Loucy (cell line): Measurements from ENCODE around the gene RNLS.

Experiments
- H2AFZ ChIP-seq: fragments of 200-600 bp; sonication (generic); 2 replicates; pipeline ENCODE4 v1.6.0; 2016; ENCODE audit warnings: antibody characterized with exemption, mild to moderate bottlenecking, low read length, moderate library complexity
- H3F3A ChIP-seq: fragments of 200-600 bp; 2 replicates; pipeline ENCODE4 v1.6.0; 2016; ENCODE audit warnings: antibody characterized with exemption, low read depth, mild to moderate bottlenecking
- H3K27me3 ChIP-seq: fragments of 200-600 bp; sonication (generic); 2 replicates; pipeline ENCODE4 v1.6.1; 2014; ENCODE audit warnings: low read length, mild to moderate bottlenecking; ENCODE audit not compliant: insufficient read depth, poor library complexity, severe bottlenecking
- H3K36me3 ChIP-seq: fragments of 200-600 bp; sonication (generic); 2 replicates; pipeline ENCODE4 v1.6.1; 2016; ENCODE audit warnings: low read length; ENCODE audit not compliant: insufficient read depth
- H3K4me1 ChIP-seq: fragments of 200-600 bp; sonication (generic); 2 replicates; pipeline ENCODE4 v1.5.1; 2014; ENCODE audit warnings: low read length, mild to moderate bottlenecking; ENCODE audit not compliant: insufficient read depth, poor library complexity, severe bottlenecking
- H3K4me2 ChIP-seq: fragments of 200-600 bp; sonication (generic); 2 replicates; pipeline ENCODE4 v1.6.0; 2014; ENCODE audit warnings: antibody characterized with exemption, low read length, low read depth, mild to moderate bottlenecking; ENCODE audit not compliant: poor library complexity, severe bottlenecking
- H3K4me3 ChIP-seq: fragments of 200-600 bp; sonication (generic); 2 replicates; pipeline ENCODE4 v1.5.1; 2014; ENCODE audit warnings: low read length, mild to moderate bottlenecking, mixed read lengths; ENCODE audit not compliant: poor library complexity, severe bottlenecking
- H3K79me2 ChIP-seq: fragments of 200-600 bp; sonication (generic); 2 replicates; pipeline ENCODE4 v1.6.1; 2014; ENCODE audit warnings: low read length; ENCODE audit not compliant: insufficient read depth
- H3K9ac ChIP-seq: fragments of 200-600 bp; sonication (generic); 2 replicates; pipeline ENCODE4 v1.6.0; 2014; ENCODE audit warnings: mild to moderate bottlenecking, low read depth, low read length, moderate library complexity; ENCODE audit not compliant: poor library complexity, severe bottlenecking
- H3K9me2 ChIP-seq: fragments of 200-600 bp; sonication (generic); replicated peaks from 2 replicates; pipeline ENCODE4 v1.6.1; 2016; ENCODE audit warnings: low read depth, low read length, mixed read lengths
- H3K9me3 ChIP-seq: fragments of 200-600 bp; sonication (generic); 2 replicates; pipeline ENCODE4 v1.6.1; 2014; ENCODE audit warnings: mild to moderate bottlenecking, antibody characterized with exemption, low read length, low read depth; ENCODE audit not compliant: insufficient read depth
- H4K20me1 ChIP-seq: fragments of 200-600 bp; sonication (generic); 2 replicates; pipeline ENCODE4 v1.6.0; 2014; ENCODE audit warnings: antibody characterized with exemption, low read length, mild to moderate bottlenecking; ENCODE audit not compliant: insufficient read depth, poor library complexity, severe bottlenecking
- EZH2phosphoT487 ChIP-seq: fragments of 200-600 bp; IDR thresholded peaks from 2 replicates; pipeline ENCODE4 v1.6.1; 2018; ENCODE audit warnings: antibody characterized with exemption, mild to moderate bottlenecking, moderate library complexity, borderline replicate concordance
- TF ChIP-seq, protein P1 (sequence below): fragments of 200-600 bp; sonication (generic); conservative IDR thresholded peaks from 2 replicates; pipeline ENCODE4 v1.5.1; 2014; ENCODE audit warnings: mild to moderate bottlenecking, antibody characterized with exemption, low read length

Gene RNLS

GRCh38 chr10:88428442-88428841 is 154.7 kb downstream of the RNLS start:
- no peaks in the 10 kb centered on the region for H3K9me2 ChIP-seq
- no peak overlapping the region for H3K4me2 ChIP-seq
- no peaks in the 10 kb centered on the region for H3K36me3 ChIP-seq
- H3K4me1 ChIP-seq = peaks cover 22% of the 10 kb centered on the region
- H3F3A ChIP-seq = no peaks in the 10 kb centered on the region
- H3K27me3 ChIP-seq = no peaks in the 10 kb centered on the region
- H3K9ac ChIP-seq = no peak overlapping the region
- H3K4me3 ChIP-seq = no peak overlapping the region
- H4K20me1 ChIP-seq = no peaks in the 10 kb centered on the region
- H3K9me3 ChIP-seq = peaks cover 4% of the 10 kb centered on the region; the same call in 1 of the 2 replicates
- no peaks in the 10 kb centered on the region for H3K79me2 ChIP-seq
- TF ChIP-seq EZH2phosphoT487 = no peak
- TF ChIP-seq, protein P1, sequence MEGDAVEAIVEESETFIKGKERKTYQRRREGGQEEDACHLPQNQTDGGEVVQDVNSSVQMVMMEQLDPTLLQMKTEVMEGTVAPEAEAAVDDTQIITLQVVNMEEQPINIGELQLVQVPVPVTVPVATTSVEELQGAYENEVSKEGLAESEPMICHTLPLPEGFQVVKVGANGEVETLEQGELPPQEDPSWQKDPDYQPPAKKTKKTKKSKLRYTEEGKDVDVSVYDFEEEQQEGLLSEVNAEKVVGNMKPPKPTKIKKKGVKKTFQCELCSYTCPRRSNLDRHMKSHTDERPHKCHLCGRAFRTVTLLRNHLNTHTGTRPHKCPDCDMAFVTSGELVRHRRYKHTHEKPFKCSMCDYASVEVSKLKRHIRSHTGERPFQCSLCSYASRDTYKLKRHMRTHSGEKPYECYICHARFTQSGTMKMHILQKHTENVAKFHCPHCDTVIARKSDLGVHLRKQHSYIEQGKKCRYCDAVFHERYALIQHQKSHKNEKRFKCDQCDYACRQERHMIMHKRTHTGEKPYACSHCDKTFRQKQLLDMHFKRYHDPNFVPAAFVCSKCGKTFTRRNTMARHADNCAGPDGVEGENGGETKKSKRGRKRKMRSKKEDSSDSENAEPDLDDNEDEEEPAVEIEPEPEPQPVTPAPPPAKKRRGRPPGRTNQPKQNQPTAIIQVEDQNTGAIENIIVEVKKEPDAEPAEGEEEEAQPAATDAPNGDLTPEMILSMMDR = no peak
- no peak overlapping the region for H2AFZ ChIP-seq

- H3K36me3 ChIP-seq = no peaks in the 10 kb centered on the region
- no peak overlapping the region for H3K4me2 ChIP-seq
- H4K20me1 ChIP-seq = no peaks in the 10 kb centered on the region
- no peak for TF ChIP-seq EZH2phosphoT487
- TF ChIP-seq, protein P1 = no peak
- H3K4me3 ChIP-seq = no peak overlapping the region
- no peaks in the 10 kb centered on the region for H3K9me2 ChIP-seq
- no peaks in the 10 kb centered on the region for H3F3A ChIP-seq
- H3K27me3 ChIP-seq = no peaks in the 10 kb centered on the region
- peaks cover 22% of the 10 kb centered on the region for H3K4me1 ChIP-seq
- H3K9me3 ChIP-seq = no peaks in the 10 kb centered on the region; the same call in 1 of the 2 replicates
- H3K9ac ChIP-seq = no peak overlapping the region
- no peaks in the 10 kb centered on the region for H3K79me2 ChIP-seq
- H2AFZ ChIP-seq = no peak overlapping the region
These were observed 156.1 kb downstream of the RNLS start for GRCh38 chr10:88427024-88427423.

- no peak overlapping the region for H2AFZ ChIP-seq
These were observed 158.2 kb downstream of the RNLS start for GRCh38 chr10:88424881-88425280.

More at GRCh38 chr10:88424881-88425280, 158.2 kb downstream of the RNLS start:
- H3K4me2 ChIP-seq = no peak overlapping the region
- no peak overlapping the region for H3K9ac ChIP-seq
- no peaks in the 10 kb centered on the region for H3K36me3 ChIP-seq
- H3K4me3 ChIP-seq = no peak overlapping the region
- no peaks in the 10 kb centered on the region for H4K20me1 ChIP-seq
- TF ChIP-seq EZH2phosphoT487 = no peak
- TF ChIP-seq, protein P1 = no peak
- H3K9me2 ChIP-seq = no peaks in the 10 kb centered on the region
- no peaks in the 10 kb centered on the region for H3K79me2 ChIP-seq
- H3K27me3 ChIP-seq = no peaks in the 10 kb centered on the region
- no peaks in the 10 kb centered on the region for H3K9me3 ChIP-seq
- no peaks in the 10 kb centered on the region for H3F3A ChIP-seq
- H3K4me1 ChIP-seq = peaks cover 22% of the 10 kb centered on the region
